Panc1 (cell line): ENCODE data around the gene FDXR. TPM values are rescaled to one million over a fixed set of nuclear protein-coding genes. Genes with fewer than 3 reads are reported as not detected.

Experiments
- ATAC-seq: fragments of 200-7000 bp; cut with Tn5 transposase; 2 replicates; pipeline ENCODE4 v1.9.1; 2020; ENCODE audit warnings: mild to moderate bottlenecking, moderate library complexity
- BruUV-seq: library from RNA; stranded (reverse); fragments of 400-500 nt; replicated peaks from 2 replicates; lab custom pipeline; 2021; lab: Mats Ljungman, UMichigan
- CTCF ChIA-PET: fragments of 300-600 bp; sonication (Branson Sonifier 250); formaldehyde crosslinking; loops from one replicate; lab custom pipeline; 2022; ENCODE audit warnings: antibody characterized with exemption; lab: Charles Lee
- POLR2A ChIA-PET: fragments of 300-600 bp; sonication (Branson Sonifier 250); formaldehyde crosslinking; loops from one replicate; lab custom pipeline; 2022; ENCODE audit warnings: antibody characterized with exemption; lab: Charles Lee
- DNase-seq: peaks from one replicate; pipeline ENCODE4 v3.0.0-alpha.2; 2010; ENCODE audit warnings: low read depth, low spot score
- H3K27ac ChIP-seq: 2 replicates; pipeline ENCODE4 v1.5.1; 2011; ENCODE audit warnings: mild to moderate bottlenecking, low read length, inconsistent platforms
- H3K27me3 ChIP-seq: fragments of 200-500 bp; sonication (Bioruptor generic); 2 replicates; pipeline ENCODE4 v1.6.0; 2014; ENCODE audit warnings: low read length, inconsistent platforms; ENCODE audit not compliant: control insufficient read depth, insufficient read depth
- H3K36me3 ChIP-seq: fragments of 200-500 bp; sonication (Bioruptor generic); 2 replicates; pipeline ENCODE4 v1.5.1; 2014; ENCODE audit warnings: inconsistent platforms, mild to moderate bottlenecking, low read length, moderate library complexity; ENCODE audit not compliant: control insufficient read depth, insufficient read depth
- H3K4me1 ChIP-seq: 2 replicates; pipeline ENCODE4 v1.5.1; 2011; ENCODE audit warnings: inconsistent platforms, mild to moderate bottlenecking, low read length, moderate library complexity; ENCODE audit not compliant: control insufficient read depth, insufficient read depth
- H3K4me3 ChIP-seq, 2 experiments: 2 replicates each; pipeline ENCODE4 v1.5.1; 2011 to 2012; ENCODE audit warnings: low read depth in 2 of 2, low read length in 2 of 2, mild to moderate bottlenecking in 2 of 2, inconsistent platforms in 1 of 2, moderate library complexity in 1 of 2
- H3K9me3 ChIP-seq: fragments of 200-500 bp; sonication (Bioruptor generic); 2 replicates; pipeline ENCODE4 v1.5.1; 2014; ENCODE audit warnings: low read depth, mild to moderate bottlenecking, inconsistent platforms, low read length, moderate library complexity; ENCODE audit not compliant: control insufficient read depth, insufficient read depth
- POLR2AphosphoS5 ChIP-seq: IDR thresholded peaks from 2 replicates; pipeline ENCODE4 v1.6.1; 2012; ENCODE audit warnings: mild to moderate bottlenecking, low read depth, low read length, moderate library complexity
- SIN3A ChIP-seq: IDR thresholded peaks from 2 replicates; pipeline ENCODE4 v1.6.1; 2012; ENCODE audit warnings: low read depth, mild to moderate bottlenecking, low read length, moderate library complexity, borderline replicate concordance; ENCODE audit not compliant: insufficient read depth
- TCF7L2 ChIP-seq: IDR thresholded peaks from 2 replicates; pipeline ENCODE4 v1.6.1; 2011; ENCODE audit warnings: mild to moderate bottlenecking, low read depth, low read length, inconsistent platforms
- in situ Hi-C: cut with HindIII; loops from 2 replicates; pipeline ENCODE4 v1.10.0; 2016; ENCODE audit warnings: low sequenced_read_pairs, low pct_unique_long_range_greater_than_20kb
- intact Hi-C: fragments of 100-400 bp; cut with micrococcal nuclease; formaldehyde crosslinking; loops from one replicate; pipeline ENCODE4 v1.10.0; 2022; ENCODE audit not compliant: unreplicated experiment
- total RNA-seq: library from RNA; stranded (reverse); gene quantifications from one replicate; pipeline ENCODE4 v1.2.1, GENCODE V29; 2021; ENCODE audit not compliant: unreplicated experiment
- TF ChIP-seq, protein P1 (sequence below), 2 experiments: IDR thresholded peaks; 2 replicates each; pipeline ENCODE4 v1.6.1; 2011 to 2012; ENCODE audit warnings: low read depth in 2 of 2, control low read depth in 1 of 2, low read length in 1 of 2, mild to moderate bottlenecking in 1 of 2, moderate library complexity in 1 of 2; ENCODE audit not compliant: insufficient read depth in 1 of 2
- TF ChIP-seq, protein P2 (sequence below): fragments of 450-650 bp; IDR thresholded peaks from 2 replicates; pipeline ENCODE4 v1.5.1; 2017; ENCODE audit warnings: mild to moderate bottlenecking

Gene FDXR
- total RNA-seq, 1 experiment from 2014 or later: 21.8 TPM

DNA sequence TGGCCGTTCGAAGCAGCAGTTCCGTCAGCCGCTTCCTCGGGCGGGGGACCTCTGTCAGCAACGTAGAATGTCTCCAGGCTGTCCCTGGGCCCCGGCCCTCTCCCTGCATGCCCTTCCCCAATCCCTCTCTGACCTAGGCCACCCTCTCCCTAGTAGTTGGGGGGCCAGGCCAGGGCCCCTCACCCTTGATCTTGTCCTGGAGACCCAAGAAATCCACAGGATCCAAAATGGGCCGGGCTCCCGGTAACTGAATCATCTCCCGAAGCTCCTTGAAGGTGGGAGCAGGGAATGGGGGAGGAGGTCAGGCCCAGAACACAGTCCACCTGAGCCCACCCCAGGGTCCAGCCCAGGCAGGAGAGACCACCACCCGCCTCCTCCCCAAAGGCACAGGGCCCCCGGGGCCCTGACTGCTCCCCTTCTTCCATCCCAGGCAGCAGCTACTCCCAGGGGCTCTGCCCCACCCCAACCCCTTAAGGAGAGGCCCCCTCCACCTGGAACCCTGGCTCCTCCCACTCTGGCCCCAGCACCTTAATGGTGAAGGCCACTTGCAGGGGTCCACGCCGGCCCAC, 8.4 kb downstream of the FDXR start:
- Histone ChIP-seq H3K27ac (no peak overlapping the region), H3K4me1 (peaks cover 18% of the 10 kb centered on the region), H3K27me3 (peaks cover 10% of the 10 kb centered on the region; the same call in 1 of the 2 replicates), H3K4me3 (no peak overlapping the region), H3K36me3 (0 out of 2 replicates have a peak, but pooled peaks cover 4% of the 10 kb centered on the region), H3K9me3 (no peaks in the 10 kb centered on the region)
- intact Hi-C loops (loop anchor here (5.0 kb wide), 1 partner anchor 122 kb away; no protein-coding TSS in a partner anchor), in situ Hi-C loops (no loop called here)
- DNase-seq (no peak), ATAC-seq (no peak)
- no TSS peak for BruUV-seq
- TF ChIP-seq, protein P1, sequence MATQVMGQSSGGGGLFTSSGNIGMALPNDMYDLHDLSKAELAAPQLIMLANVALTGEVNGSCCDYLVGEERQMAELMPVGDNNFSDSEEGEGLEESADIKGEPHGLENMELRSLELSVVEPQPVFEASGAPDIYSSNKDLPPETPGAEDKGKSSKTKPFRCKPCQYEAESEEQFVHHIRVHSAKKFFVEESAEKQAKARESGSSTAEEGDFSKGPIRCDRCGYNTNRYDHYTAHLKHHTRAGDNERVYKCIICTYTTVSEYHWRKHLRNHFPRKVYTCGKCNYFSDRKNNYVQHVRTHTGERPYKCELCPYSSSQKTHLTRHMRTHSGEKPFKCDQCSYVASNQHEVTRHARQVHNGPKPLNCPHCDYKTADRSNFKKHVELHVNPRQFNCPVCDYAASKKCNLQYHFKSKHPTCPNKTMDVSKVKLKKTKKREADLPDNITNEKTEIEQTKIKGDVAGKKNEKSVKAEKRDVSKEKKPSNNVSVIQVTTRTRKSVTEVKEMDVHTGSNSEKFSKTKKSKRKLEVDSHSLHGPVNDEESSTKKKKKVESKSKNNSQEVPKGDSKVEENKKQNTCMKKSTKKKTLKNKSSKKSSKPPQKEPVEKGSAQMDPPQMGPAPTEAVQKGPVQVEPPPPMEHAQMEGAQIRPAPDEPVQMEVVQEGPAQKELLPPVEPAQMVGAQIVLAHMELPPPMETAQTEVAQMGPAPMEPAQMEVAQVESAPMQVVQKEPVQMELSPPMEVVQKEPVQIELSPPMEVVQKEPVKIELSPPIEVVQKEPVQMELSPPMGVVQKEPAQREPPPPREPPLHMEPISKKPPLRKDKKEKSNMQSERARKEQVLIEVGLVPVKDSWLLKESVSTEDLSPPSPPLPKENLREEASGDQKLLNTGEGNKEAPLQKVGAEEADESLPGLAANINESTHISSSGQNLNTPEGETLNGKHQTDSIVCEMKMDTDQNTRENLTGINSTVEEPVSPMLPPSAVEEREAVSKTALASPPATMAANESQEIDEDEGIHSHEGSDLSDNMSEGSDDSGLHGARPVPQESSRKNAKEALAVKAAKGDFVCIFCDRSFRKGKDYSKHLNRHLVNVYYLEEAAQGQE (IDR thresholded peaks at IDR 0.05; ENCODE audit: insufficient read depth in 1 of 2, low read depth in 2 of 2, low read length in 1 of 2): no peak
- TF ChIP-seq TCF7L2: no peak
- TF ChIP-seq, protein P2, sequence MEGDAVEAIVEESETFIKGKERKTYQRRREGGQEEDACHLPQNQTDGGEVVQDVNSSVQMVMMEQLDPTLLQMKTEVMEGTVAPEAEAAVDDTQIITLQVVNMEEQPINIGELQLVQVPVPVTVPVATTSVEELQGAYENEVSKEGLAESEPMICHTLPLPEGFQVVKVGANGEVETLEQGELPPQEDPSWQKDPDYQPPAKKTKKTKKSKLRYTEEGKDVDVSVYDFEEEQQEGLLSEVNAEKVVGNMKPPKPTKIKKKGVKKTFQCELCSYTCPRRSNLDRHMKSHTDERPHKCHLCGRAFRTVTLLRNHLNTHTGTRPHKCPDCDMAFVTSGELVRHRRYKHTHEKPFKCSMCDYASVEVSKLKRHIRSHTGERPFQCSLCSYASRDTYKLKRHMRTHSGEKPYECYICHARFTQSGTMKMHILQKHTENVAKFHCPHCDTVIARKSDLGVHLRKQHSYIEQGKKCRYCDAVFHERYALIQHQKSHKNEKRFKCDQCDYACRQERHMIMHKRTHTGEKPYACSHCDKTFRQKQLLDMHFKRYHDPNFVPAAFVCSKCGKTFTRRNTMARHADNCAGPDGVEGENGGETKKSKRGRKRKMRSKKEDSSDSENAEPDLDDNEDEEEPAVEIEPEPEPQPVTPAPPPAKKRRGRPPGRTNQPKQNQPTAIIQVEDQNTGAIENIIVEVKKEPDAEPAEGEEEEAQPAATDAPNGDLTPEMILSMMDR: no peak
- no peak for TF ChIP-seq POLR2AphosphoS5
- no peak for TF ChIP-seq SIN3A
- CTCF ChIA-PET: interaction anchor here (0.9 kb wide), 1 partner anchor 73 kb away, joined by 3 read pairs; no protein-coding TSS in a partner anchor
- POLR2A ChIA-PET: no interaction called here

DNA sequence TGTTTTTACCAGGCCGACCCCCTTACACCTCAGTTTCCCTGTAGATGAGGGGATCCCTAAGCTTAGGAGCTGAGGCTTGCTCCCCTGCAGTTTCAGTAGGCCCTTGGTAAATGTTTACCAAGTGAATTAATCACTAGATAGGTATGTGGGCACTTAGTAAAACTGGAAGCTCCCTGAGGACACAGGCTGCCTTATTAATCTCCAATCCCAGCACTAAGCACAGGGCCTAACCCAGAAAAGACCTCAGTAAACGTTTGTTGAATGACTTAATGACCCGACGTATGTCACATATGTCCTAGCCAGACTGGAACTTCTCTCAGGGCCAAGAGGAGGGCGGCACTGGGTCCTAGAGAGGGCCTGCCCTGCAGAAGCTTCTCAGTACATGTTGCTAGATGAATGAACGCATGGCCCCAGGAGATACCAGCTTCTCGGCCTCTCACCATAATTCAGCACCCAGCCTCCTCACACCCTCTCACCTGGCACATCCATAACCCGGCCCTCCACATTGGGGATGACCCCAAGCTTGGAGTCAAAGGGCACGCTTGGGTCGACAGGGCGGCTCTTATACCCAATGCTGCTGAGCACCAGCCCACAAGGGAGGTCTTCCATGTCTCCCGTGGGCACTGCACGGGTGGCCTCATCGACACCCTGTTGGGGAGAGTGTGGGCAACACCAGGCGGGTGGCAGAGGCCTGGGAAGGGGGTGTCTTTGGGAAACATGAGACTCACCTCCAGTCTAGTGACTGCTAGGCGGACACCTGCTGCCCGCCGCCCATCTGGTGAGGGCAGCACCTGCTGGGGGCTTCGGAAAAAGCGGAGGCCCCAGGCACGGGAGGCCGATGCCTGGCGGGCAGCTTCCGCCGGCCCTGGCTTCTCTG, 9.1 kb downstream of the FDXR start:
- CTCF ChIA-PET: interaction anchor here (2.5 kb wide), 1 partner anchor 20 kb away, joined by 24 read pairs; no protein-coding TSS in a partner anchor
- no peak for ATAC-seq
- Histone ChIP-seq H3K9me3 (no peaks in the 10 kb centered on the region), H3K36me3 (0 out of 2 replicates have a peak, but pooled peaks cover 4% of the 10 kb centered on the region), H3K27me3 (peaks cover 16% of the 10 kb centered on the region), H3K4me3 (no peak overlapping the region), H3K4me1 (peaks cover 21% of the 10 kb centered on the region), H3K27ac (no peak overlapping the region)
- no TSS peak for BruUV-seq
- no peak for DNase-seq
- in situ Hi-C loops (no loop called here), intact Hi-C loops (loop anchor here (5.0 kb wide), 1 partner anchor 121 kb away; no protein-coding TSS in a partner anchor)
- POLR2A ChIA-PET: no interaction called here
- TF ChIP-seq, protein P2: no peak
- no peak for TF ChIP-seq SIN3A
- TF ChIP-seq, protein P1 (IDR thresholded peaks at IDR 0.05; ENCODE audit: insufficient read depth in 1 of 2, low read depth in 2 of 2, low read length in 1 of 2): no peak
- no peak for TF ChIP-seq TCF7L2
- no peak for TF ChIP-seq POLR2AphosphoS5
